Activated naive CD8-positive, alpha-beta T cell treated with anti-CD3 and anti-CD28 coated beads, Interleukin-2, amount 10 ng/mL, durations not matched to agents 7 days and 5 days (primary cell): ENCODE measurements around the gene TUSC2. TPM values are rescaled to one million over a fixed set of nuclear protein-coding genes. Genes with fewer than 3 reads are reported as not detected.

Source experiments
- ATAC-seq: fragments of 150-1000 bp; cut with Tn5 transposase; one replicate; pipeline ENCODE4 v1.10.0; 2021; ENCODE audit warnings: low read depth, moderate library complexity
- POLR2A ChIA-PET: fragments of 350-600 bp; sonication (Branson Sonifier 250); formaldehyde crosslinking; loops from one replicate; lab custom pipeline; 2021; ENCODE audit warnings: antibody characterized with exemption; lab: Charles Lee
- DNase-seq: peaks from one replicate; pipeline ENCODE4 v3.0.0; 2021
- H3K27ac Mint-ChIP-seq: one replicate; pipeline ENCODE4 v1.8.0; 2022; ENCODE audit warnings: mild to moderate bottlenecking, mixed read lengths
- H3K27me3 Mint-ChIP-seq: one replicate; pipeline ENCODE4 v1.8.0; 2022; ENCODE audit warnings: mild to moderate bottlenecking, moderate library complexity, mixed read lengths
- H3K36me3 Mint-ChIP-seq: one replicate; pipeline ENCODE4 v1.8.0; 2021; ENCODE audit warnings: mild to moderate bottlenecking, mixed read lengths
- H3K4me1 Mint-ChIP-seq: one replicate; pipeline ENCODE4 v1.8.0; 2021; ENCODE audit warnings: mixed read lengths
- H3K4me3 Mint-ChIP-seq: one replicate; pipeline ENCODE4 v1.8.0; 2022; ENCODE audit warnings: mild to moderate bottlenecking, moderate library complexity, mixed read lengths
- H3K9me3 Mint-ChIP-seq: one replicate; pipeline ENCODE4 v1.8.0; 2021; ENCODE audit warnings: mixed read lengths
- total RNA-seq, 2 experiments: library from RNA; stranded (reverse); gene quantifications; one replicate each; pipeline ENCODE4 v1.2.3, GENCODE V29; 2021

The TUSC2 gene
- total RNA-seq, 2 experiments from 2014 or later, result 20.2 to 20.8 TPM

DNA sequence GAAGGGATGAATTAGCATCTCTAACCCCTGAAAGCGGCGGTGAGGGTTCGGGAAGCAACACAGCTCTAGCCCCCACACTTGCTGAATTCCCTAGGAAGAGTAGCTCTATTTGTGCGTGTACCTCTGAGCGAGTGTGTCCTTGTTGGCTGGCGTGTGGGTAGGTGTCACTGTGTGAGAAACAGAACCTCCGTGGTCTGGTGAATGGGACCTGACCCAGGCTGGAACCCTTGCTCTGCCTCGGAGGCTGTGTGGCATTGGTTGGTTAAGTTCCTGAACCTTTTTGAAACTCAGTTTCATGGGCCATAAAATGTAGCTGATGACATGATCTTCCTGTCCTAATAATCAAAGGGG lies 31.7 kb upstream of the TUSC2 start:
- ATAC-seq, result no peak
- Mint-ChIP-seq H3K4me1 (peaks cover 32% of the 10 kb centered on the region), H3K27ac (peak overlapping the region; percentile 92), H3K36me3 (peaks cover 7% of the 10 kb centered on the region), H3K4me3 (peak overlapping the region; percentile 96), H3K27me3 (no peaks in the 10 kb centered on the region), H3K9me3 (no peaks in the 10 kb centered on the region)
- POLR2A ChIA-PET, result interaction anchor here (1.0 to 1.6 kb wide), 4 partner anchors 9 to 32 kb away, joined by 3 to 12 read pairs (median 5); partner anchors contain the start of genes CYB561D2, NPRL2, RASSF1 and TUSC2
- DNase-seq, result no peak

DNA sequence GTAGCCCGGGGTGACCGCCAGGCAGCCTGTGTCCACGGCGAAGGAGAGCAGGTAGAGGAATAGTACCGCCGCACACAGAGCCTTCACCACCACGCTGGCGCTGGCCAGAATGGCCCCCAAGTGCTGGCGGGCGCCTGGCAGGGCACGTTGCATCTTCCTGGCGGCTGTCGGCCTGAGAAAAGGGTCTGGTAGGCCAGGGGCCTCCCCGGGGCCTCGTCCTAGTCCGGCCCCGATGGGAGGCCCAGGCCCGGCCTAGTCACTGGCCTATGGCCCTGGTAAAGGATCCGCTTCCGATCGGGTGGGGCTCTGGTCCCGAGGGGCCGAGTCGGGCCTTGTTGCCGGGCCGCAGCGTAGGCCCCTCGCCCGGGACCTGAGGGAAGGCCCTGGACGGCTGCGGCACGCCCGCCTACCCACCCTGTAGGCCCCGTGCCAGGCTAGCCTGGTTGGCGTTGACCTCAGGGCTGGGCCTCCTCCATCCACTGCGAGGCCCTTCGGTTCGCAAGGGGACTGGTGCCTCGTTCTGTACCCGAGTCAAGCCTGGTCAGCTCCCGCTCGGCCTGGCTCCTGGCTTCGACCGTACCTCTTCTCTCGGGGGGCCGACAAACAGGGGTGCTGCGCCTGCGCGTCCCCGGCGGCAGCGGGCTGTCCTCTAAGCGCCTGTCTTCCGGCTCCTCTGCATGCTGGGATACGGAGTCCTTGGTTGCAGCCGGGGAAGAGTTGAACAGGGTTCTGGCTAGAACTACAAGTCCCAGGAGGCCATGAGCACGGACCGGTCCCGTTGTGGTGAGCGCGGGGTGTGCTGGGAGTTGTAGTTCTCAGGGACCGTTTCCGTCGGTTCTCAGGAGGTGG lies 31.1 kb upstream of the TUSC2 start, which contains the start of gene TMEM115:
Gene TMEM115 (minus strand): TSS at position 611 of the 849 bp plus-strand sequence. CDS start 458 bp downstream, at position 153.
- Mint-ChIP-seq H3K27ac (peak within 1 kb of the TSS; percentile 92), H3K4me1 (peaks cover 32% of the 10 kb centered on the region), H3K36me3 (peaks cover 9% of the 10 kb centered on the region), H3K9me3 (no peaks in the 10 kb centered on the region), H3K27me3 (no peaks in the 10 kb centered on the region), H3K4me3 (peak within 1 kb of the TSS; percentile 96)
- POLR2A ChIA-PET, result interaction anchor here (1.0 to 1.6 kb wide), 4 partner anchors 9 to 31 kb away, joined by 3 to 12 read pairs (median 5); partner anchors contain the start of genes CYB561D2, NPRL2, RASSF1 and TUSC2
- ATAC-seq (peak; percentile 99), DNase-seq (peak; percentile 86)

DNA sequence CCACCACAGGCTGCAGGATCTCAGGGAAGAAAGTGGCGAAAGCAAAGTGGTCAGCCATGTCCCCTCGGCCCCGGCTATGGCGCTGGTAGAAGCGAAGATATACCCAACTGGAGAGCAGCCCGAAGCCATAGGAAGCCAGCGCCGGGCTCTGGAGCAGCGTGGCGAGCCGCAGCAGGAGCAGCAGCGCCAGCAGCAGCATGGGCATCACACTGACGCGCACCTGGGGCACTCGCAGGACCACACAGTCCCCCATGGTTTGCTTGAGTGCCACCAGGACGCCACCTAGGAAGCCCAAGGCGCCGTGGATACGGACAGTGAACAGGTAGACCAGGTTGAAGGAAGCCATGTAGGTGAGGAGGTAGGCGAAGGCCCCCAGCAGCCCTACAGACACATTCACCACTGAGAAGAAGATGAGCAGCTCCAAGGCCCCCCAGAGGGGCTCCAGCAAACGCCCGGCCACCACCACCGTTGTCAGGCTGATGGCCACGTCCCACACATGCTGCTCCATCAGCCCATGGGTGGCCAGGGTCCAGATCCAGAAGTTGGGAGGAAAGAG lies 30.4 kb upstream of the TUSC2 start:
- peak overlapping the region; percentile 88 for H3K27ac Mint-ChIP-seq
- POLR2A ChIA-PET, result interaction anchor here (0.6 to 1.2 kb wide), 2 partner anchors 18 to 21 kb away, joined by 5 read pairs; partner anchors contain the start of gene RASSF1
- H3K4me3 Mint-ChIP-seq, result peak overlapping the region; percentile 96
- DNase-seq (no peak), ATAC-seq (no peak)
- no peaks in the 10 kb centered on the region for H3K27me3 Mint-ChIP-seq
- H3K4me1 Mint-ChIP-seq, result peaks cover 32% of the 10 kb centered on the region
- no peaks in the 10 kb centered on the region for H3K9me3 Mint-ChIP-seq
- peaks cover 11% of the 10 kb centered on the region for H3K36me3 Mint-ChIP-seq

DNA sequence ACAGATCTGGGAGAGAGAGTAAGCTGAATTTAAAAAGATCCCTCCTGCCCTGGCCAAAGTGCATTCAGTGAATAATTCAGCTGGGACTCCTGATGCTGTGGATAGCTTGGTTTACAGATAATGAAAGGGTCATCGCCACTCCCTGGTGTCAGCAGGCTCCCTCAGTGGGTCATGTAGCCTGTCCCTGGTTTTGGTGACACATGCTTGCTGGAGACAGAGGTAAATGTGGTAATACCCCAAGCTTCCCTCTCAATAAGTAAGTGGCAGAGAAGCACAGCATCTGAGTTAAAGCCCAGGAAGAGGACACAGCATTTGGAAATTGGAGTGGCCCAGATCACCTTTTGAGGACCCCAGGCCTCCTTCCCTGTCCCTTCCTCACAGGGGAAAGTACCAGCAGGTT lies 29.5 kb upstream of the TUSC2 start:
- Mint-ChIP-seq H3K4me3 (peak overlapping the region; percentile 96), H3K27ac (peak overlapping the region; percentile 61), H3K4me1 (peaks cover 36% of the 10 kb centered on the region), H3K27me3 (no peaks in the 10 kb centered on the region), H3K9me3 (no peaks in the 10 kb centered on the region), H3K36me3 (peaks cover 12% of the 10 kb centered on the region)
- DNase-seq (no peak), ATAC-seq (no peak)
- POLR2A ChIA-PET, result interaction anchor here (0.6 to 5.8 kb wide), 7 partner anchors 15 to 210 kb away, joined by 3 to 45 read pairs (median 4); partner anchors contain the start of genes C3orf18, RASSF1 and TUSC2

DNA sequence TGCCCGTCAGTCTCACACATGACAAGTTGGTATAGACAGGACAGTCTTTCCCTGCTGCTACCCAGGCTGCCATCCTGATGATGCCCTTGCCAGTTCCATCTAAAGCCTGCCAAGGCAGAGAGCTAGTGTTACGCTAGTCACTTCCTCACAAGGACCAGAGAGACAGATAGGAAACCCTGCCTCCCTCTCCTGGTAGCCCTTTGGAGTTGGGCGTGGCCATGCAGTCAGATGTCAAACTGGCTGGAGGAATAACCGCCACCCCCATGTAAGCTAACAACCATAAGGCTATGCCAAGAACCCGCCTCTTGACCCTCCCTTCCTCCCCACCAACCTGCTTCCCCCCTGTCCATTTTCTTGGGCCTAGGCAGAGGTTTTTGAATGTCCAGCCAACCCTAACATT lies 28.5 kb upstream of the TUSC2 start:
- H3K27ac Mint-ChIP-seq, result no peak overlapping the region
- peak overlapping the region; percentile 96 for H3K4me3 Mint-ChIP-seq
- peaks cover 37% of the 10 kb centered on the region for H3K4me1 Mint-ChIP-seq
- ATAC-seq (no peak), DNase-seq (no peak)
- peaks cover 12% of the 10 kb centered on the region for H3K36me3 Mint-ChIP-seq
- H3K9me3 Mint-ChIP-seq, result no peaks in the 10 kb centered on the region
- POLR2A ChIA-PET, result interaction anchor here (1.1 to 5.8 kb wide), 4 partner anchors 15 to 28 kb away, joined by 3 to 45 read pairs (median 6); partner anchors contain the start of genes RASSF1 and TUSC2
- no peaks in the 10 kb centered on the region for H3K27me3 Mint-ChIP-seq

DNA sequence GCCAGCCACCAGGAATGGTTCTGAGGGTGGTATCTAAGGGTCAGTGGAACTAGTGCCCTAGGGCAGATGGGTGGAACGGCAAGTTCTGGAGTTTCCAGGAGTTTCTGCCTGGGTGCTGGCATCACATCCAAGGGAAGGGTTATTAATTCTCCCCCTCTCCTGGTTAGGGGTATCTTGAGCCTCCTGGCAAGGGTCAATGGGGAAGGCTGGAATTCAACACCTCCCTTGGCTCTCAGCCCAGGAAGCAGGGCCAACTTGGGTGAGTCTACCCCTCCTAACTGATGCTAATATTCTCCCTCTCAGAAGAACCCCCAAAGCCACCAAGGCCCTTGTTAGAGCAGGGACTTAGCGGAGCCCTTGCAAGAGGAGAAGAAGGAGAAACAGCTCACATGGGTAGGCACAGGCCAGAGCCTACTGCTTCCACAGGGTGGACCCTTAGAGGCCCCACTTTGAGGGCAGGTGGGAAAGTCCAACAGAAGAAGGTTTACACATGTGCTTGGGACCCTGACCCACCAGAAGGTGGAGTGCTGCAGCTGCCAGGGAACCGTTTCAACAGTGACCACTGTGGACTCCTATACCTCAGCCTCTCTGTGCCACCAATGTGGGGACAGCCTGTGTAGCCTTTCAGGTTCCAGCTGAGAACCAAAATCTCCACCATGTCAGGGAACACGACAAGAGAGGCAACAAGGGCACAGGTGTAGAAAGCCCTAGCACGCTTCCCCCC lies 28.0 kb upstream of the TUSC2 start:
- H3K36me3 Mint-ChIP-seq, result peaks cover 12% of the 10 kb centered on the region
- H3K4me1 Mint-ChIP-seq, result peaks cover 42% of the 10 kb centered on the region
- DNase-seq, result no peak
- no peaks in the 10 kb centered on the region for H3K27me3 Mint-ChIP-seq
- no peak overlapping the region for H3K27ac Mint-ChIP-seq
- no peak for ATAC-seq
- H3K9me3 Mint-ChIP-seq, result no peaks in the 10 kb centered on the region
- H3K4me3 Mint-ChIP-seq, result peak overlapping the region; percentile 96
- POLR2A ChIA-PET, result interaction anchor here (1.1 to 5.8 kb wide), 3 partner anchors 15 to 28 kb away, joined by 3 to 45 read pairs (median 9); partner anchors contain the start of genes RASSF1 and TUSC2

DNA sequence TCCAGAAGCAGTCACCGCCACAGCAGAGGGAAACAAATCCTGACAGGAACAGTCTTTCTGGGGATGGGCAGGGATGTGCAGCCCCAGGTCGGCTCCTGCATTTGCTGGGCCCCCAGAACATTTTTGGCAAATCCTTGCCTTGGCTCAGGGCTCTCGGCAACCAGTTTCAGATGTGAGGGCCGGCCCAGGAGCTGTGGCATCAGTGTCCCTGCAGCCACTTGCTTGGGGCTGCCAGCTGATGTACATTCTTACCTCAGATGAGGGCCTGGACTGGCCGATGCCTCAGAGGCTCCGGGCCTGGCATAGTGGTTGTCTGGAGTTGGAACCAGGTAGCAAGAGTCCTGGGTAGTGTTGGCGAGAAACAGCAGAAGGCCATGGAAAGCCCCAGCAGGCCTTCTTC lies 26.8 kb upstream of the TUSC2 start:
- Mint-ChIP-seq H3K4me1 (peaks cover 47% of the 10 kb centered on the region), H3K9me3 (no peaks in the 10 kb centered on the region), H3K4me3 (no peak overlapping the region), H3K27me3 (no peaks in the 10 kb centered on the region), H3K27ac (no peak overlapping the region), H3K36me3 (peaks cover 12% of the 10 kb centered on the region)
- no peak for DNase-seq
- POLR2A ChIA-PET, result interaction anchor here (1.5 to 7.0 kb wide), 3 partner anchors 11 to 18 kb away, joined by 7 to 82 read pairs (median 45); partner anchors contain the start of gene RASSF1
- ATAC-seq, result no peak

DNA sequence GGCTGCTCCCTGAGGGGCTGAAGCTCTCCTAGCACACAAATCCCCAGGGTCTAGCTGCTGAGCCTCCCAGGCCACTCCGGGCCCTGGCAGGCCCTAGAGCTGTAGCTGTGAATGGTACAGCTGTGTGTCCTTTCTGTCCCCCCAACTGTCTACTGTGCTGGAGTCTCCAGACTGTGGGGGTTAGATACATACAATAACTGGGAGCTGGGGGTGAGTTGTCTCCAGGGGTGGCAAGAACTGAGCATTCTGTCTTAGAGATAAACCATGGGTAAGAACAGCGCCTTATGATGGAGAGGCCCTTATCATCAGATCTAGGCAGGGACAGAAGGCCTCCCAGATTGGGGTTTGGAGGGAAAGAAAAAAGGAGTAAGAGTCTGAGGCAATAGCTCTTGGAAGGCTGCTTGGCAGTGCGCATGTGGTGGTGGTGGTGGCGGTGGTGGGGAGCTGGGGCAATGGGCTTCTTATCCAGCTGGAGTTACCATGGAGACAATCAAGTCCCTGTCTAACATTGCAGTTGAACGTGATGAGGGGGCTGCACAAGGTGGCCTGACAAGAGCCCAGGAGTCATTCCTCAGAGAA lies 26.3 kb upstream of the TUSC2 start:
- H3K9me3 Mint-ChIP-seq, result no peaks in the 10 kb centered on the region
- no peaks in the 10 kb centered on the region for H3K27me3 Mint-ChIP-seq
- H3K27ac Mint-ChIP-seq, result peak overlapping the region; percentile 18
- H3K4me3 Mint-ChIP-seq, result no peak overlapping the region
- POLR2A ChIA-PET, result interaction anchor here (1.1 to 7.0 kb wide), 4 partner anchors 10 to 17 kb away, joined by 3 to 82 read pairs (median 26); partner anchors contain the start of gene RASSF1
- ATAC-seq (no peak), DNase-seq (no peak)
- H3K36me3 Mint-ChIP-seq, result peaks cover 12% of the 10 kb centered on the region
- H3K4me1 Mint-ChIP-seq, result peaks cover 47% of the 10 kb centered on the region

DNA sequence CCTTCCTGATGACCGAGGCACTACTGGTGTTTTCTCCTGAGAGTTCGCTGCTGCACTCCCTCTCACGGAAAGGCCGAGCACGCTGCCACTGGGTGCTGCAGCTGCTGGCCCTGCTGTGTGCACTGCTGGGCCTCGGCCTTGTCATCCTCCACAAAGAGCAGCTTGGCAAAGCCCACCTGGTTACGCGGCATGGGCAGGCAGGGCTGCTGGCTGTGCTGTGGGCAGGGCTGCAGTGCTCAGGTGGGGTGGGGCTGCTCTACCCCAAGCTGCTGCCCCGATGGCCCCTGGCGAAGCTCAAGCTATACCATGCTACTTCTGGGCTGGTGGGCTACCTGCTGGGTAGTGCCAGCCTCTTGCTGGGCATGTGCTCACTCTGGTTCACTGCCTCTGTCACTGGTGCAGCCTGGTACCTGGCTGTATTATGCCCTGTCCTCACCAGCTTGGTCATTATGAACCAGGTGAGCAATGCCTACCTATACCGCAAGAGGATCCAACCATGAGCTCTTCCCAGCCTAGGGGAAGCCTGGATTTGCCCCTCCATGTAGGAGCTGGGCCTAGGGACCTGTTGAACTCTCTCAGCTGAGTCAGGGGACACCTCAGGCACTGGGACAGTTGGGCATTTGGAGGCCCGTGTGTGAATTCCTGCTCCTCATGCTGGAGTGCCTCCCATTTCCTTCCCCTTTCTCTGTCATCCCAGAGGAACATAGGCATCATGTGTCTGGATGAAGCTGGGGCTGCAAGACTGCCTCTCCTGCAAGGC lies 25.4 kb upstream of the TUSC2 start:
- Mint-ChIP-seq H3K4me1 (peaks cover 50% of the 10 kb centered on the region), H3K4me3 (no peak overlapping the region), H3K36me3 (peaks cover 15% of the 10 kb centered on the region), H3K27ac (no peak overlapping the region), H3K27me3 (no peaks in the 10 kb centered on the region), H3K9me3 (no peaks in the 10 kb centered on the region)
- ATAC-seq (no peak), DNase-seq (no peak)
- POLR2A ChIA-PET, result interaction anchor here (0.6 to 7.0 kb wide), 7 partner anchors 9 to 248 kb away, joined by 3 to 82 read pairs (median 7); partner anchors contain the start of gene RASSF1

DNA sequence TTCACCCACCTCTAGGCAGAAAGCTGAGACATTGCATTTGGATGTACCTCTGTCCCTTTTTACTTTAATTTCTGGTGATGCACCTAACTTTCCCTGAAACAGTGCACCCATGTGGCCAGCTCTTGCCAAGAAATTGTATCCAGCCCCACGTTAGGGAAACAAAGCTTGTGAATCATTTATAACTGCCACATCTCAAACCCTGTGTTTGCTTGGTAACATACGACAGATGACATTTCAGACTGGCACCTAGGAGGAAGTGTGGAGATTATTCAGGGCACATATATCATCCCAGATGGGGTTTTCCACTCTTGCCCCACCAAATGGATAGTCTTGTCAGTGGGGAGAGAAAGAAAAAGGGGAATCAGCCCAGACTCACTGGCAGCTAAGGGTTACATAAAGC lies 24.8 kb upstream of the TUSC2 start:
- DNase-seq (no peak), ATAC-seq (no peak)
- Mint-ChIP-seq H3K4me3 (no peak overlapping the region), H3K4me1 (peaks cover 47% of the 10 kb centered on the region), H3K27ac (no peak overlapping the region), H3K36me3 (peaks cover 16% of the 10 kb centered on the region), H3K9me3 (no peaks in the 10 kb centered on the region), H3K27me3 (no peaks in the 10 kb centered on the region)
- POLR2A ChIA-PET, result interaction anchor here (0.6 to 7.0 kb wide), 7 partner anchors 11 to 258 kb away, joined by 3 to 82 read pairs (median 8); partner anchors contain the start of genes C3orf18, CISH and RASSF1

DNA sequence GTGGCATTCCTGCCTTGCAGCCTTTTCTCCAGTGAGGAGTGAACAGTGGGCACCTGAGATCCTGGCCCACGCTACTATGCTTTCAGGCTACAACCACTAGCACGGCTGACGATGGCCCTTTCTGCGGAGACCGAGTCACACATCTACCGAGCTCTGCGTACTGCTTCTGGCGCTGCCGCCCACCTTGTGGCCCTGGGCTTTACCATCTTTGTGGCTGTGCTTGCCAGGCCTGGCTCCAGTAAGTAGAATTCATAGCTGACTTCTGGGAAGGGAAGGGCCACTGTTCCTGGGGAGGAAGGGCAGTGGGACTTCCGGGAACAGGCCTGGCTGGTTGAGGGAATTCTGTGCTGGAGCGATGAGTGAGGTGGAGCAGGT lies 23.3 kb upstream of the TUSC2 start:
- DNase-seq, result no peak
- Mint-ChIP-seq H3K9me3 (no peaks in the 10 kb centered on the region), H3K36me3 (peaks cover 14% of the 10 kb centered on the region), H3K27ac (peak overlapping the region; percentile 93), H3K4me3 (peak overlapping the region; percentile 90), H3K27me3 (no peaks in the 10 kb centered on the region), H3K4me1 (peaks cover 41% of the 10 kb centered on the region)
- POLR2A ChIA-PET, result interaction anchor here (1.2 to 7.0 kb wide), 13 partner anchors 8 to 260 kb away, joined by 3 to 110 read pairs (median 12); partner anchors contain the start of genes C3orf18, CISH, HEMK1 and HYAL3
- ATAC-seq, result no peak
